Choroid plexus epithelial cell (primary cell): Measurements from ENCODE around the gene ZNF274.
"Not testable (repeated sequence)": the region's sequence is repeated elsewhere in the genome, so short reads cannot be mapped to it uniquely, and the experiment has no call there.

ENCODE experiments used
- DNase-seq: peaks from one replicate; pipeline ENCODE4 v3.0.0-alpha.2; 2010; ENCODE audit warnings: low read depth
- H3K4me3 ChIP-seq: 2 replicates; pipeline ENCODE4 v1.5.1; 2011; ENCODE audit warnings: low read depth, mild to moderate bottlenecking, control low read depth, low read length, moderate library complexity
- TF ChIP-seq, protein P1 (sequence below): conservative IDR thresholded peaks from 2 replicates; pipeline ENCODE4 v1.5.1; 2011; ENCODE audit warnings: low read depth, mild to moderate bottlenecking, control low read depth, inconsistent platforms, low read length, moderate library complexity

ZNF274 gene

DNA sequence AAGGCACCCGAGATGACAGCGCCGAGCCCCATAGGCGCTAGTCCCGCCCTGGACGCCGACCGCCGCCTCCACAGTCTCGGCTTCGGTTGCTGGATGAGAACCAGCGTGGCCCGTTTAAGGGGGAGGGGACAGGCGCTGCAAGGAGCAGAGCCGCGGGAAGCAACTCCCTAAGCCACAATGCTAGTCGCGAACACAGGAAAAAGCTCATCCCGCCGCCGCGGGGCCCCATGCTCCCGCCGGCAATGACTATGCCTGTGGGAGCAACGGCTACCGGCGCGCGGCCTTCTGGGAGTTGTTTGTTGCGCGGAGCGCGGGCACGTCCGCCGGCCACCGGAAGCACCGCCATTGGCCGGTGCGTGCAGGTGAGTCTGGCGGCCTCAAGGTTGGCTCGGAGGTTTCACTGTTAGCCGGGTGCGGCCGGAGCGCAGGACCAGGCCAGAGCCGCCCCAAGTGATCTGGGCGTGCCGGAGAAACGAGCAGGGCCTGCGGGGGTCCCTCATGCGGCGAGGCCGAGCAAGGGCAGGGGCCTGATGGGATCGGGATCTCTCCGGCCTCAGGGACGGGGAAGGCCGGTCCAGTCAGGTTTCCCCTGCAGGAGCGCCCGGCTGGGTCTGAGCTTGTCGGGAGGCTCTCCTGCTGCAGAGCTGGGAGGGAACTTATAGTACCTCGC, 45.9 kb downstream of the ZNF274 start, which contains the start of gene ZNF544:
Gene ZNF544, plus strand, starts transcription at position 330 of the 670 bp plus-strand sequence. CDS start 15,110 bp downstream, outside the sequence.
- peak within 1 kb of the TSS; percentile 94 for H3K4me3 ChIP-seq
- peak; percentile 71 for DNase-seq
- TF ChIP-seq, protein P1, sequence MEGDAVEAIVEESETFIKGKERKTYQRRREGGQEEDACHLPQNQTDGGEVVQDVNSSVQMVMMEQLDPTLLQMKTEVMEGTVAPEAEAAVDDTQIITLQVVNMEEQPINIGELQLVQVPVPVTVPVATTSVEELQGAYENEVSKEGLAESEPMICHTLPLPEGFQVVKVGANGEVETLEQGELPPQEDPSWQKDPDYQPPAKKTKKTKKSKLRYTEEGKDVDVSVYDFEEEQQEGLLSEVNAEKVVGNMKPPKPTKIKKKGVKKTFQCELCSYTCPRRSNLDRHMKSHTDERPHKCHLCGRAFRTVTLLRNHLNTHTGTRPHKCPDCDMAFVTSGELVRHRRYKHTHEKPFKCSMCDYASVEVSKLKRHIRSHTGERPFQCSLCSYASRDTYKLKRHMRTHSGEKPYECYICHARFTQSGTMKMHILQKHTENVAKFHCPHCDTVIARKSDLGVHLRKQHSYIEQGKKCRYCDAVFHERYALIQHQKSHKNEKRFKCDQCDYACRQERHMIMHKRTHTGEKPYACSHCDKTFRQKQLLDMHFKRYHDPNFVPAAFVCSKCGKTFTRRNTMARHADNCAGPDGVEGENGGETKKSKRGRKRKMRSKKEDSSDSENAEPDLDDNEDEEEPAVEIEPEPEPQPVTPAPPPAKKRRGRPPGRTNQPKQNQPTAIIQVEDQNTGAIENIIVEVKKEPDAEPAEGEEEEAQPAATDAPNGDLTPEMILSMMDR = peak; percentile 38

DNA sequence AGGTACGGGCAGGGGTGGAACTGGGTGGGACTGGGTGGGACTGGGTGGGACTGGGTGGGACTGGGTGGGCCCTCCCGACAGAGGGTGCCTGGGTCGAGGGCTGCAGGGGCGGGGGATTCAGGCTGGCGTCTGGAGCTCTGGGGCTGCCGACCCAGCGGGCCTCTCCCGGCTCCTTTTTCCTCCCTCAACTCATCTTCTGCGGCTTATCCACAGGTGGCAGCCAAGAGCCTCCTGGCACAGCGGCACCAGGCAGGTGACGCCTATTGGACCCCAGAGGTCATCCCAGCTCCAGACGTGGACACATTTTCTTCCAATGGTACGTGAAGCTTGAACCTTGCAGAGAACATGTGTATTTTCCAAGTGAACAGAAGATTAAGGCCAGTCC, 46.4 kb downstream of the ZNF274 start:
- DNase-seq = peak; percentile 62
- peak overlapping the region; percentile 94 for H3K4me3 ChIP-seq
- TF ChIP-seq, protein P1 = peak; percentile 69

DNA sequence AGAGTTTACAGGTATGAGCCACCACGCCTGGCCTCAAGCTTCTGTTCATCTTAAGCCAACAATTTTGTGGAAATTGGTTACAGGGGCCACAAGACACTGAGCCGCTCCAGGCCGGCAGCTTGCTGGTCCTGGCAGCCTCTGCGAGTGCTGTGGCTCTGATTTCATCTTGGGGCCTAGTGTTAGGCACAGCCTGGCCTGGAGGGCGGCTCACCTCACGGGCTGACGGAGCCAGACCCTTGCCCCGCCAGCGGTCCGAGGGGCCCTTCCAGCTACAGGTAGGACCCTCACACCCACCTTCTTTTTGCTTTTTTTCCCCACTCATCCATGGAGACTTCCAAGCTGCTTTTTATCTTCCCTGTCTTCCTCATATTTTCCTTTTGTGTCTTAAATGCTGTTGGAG, 54.5 kb downstream of the ZNF274 start:
- TF ChIP-seq, protein P1 = no peak
- no peak overlapping the region for H3K4me3 ChIP-seq
- DNase-seq = no peak

DNA sequence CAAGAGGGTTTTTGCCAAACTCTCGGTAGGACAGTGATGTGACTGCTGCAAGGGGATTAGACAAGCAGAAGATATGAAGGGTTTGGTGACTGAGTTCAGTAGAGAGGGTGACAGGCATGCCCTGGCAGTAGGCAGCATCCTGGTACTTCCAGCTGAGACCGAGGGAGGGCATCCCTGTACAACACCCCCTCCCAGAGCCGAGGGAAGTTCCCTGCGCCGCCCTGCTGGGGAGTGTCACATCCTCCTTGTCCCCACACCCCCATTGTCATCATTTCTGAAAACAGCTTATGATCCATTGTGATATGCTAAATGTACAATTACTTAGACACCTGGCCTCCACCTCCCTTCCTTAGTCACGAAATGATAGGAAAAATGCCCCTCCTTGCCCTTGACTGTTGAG, 60.5 kb downstream of the ZNF274 start:
- no peak for DNase-seq
- H3K4me3 ChIP-seq = no peak overlapping the region
- TF ChIP-seq, protein P1 = no peak

DNA sequence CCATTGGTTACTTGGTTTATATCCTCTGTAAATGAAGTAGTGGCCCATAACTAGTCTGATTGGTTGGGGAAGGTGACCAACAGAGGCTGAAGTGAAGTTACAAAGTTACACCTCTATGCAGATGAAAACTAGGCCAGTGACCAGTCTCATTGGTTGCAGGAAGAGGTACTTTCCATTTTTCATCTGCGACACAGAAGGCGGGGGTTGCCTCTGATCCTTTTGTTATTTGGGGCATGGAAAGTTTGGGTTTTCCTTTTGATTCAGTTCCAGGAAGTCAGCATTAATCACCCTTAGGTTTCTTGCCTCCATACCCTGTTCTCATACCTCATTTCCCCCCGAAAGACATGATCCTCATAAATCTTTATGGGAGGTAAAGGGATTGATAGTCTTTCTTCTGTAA, 66.0 kb downstream of the ZNF274 start:
- TF ChIP-seq, protein P1 = no peak
- H3K4me3 ChIP-seq = no peak overlapping the region
- no peak for DNase-seq

DNA sequence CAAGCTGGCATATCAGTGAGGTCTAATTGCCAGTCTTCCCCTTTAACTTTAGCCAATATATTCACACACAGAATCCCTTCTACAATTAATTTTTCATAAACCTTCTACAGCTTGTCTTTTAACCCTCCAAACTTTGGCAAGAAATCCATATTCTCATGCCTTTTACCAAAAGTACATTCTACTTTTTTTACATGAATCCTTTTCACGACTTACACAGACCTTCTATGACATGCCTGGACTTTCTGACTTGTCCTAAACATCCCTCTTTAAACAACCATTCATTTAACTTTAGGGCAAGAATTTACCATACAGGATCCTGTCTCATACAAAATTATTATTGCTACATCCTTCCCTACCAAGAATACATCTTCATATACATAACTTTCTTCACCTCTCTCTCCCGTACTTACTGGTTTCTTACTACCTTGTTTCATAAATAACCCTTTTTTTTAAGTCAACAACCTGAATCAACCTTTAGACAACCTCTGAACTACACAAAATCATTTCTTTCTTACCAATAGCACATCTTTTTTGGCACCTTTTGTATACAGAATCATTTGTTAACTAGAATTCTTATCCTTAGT, 69.3 kb downstream of the ZNF274 start:
- TF ChIP-seq, protein P1 = no peak
- DNase-seq = no peak

DNA sequence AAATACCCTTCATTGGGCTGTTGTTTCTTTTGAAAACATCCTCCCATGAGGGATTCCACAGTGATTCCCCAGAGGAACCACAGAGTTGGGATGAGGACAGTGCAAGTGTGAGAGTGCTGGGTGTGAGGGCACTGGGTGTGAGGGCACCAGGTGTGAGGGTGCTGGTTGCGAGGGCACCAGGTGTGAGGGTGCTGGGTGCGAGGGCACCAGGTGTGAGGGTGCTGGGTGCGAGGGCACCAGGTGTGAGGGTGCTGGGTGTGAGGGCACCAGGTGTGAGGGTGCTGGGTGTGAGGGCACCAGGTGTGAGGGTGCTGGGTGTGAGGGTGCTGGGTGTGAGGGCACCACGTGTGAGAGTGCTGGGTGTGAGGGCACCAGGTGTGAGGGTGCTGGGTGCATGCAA, 75.4 kb downstream of the ZNF274 start:
- not testable (repeated sequence) for H3K4me3 ChIP-seq, DNase-seq

More for the DNA sequence above, 69.3 kb downstream of the ZNF274 start:
- H3K4me3 ChIP-seq = no peak overlapping the region
